Panc1 (cell line): Measurements from ENCODE around the gene CYSTM1.

Experiments
- POLR2AphosphoS5 ChIP-seq: IDR thresholded peaks from 2 replicates; pipeline ENCODE4 v1.6.1; 2012; ENCODE audit warnings: mild to moderate bottlenecking, low read depth, low read length, moderate library complexity
- SIN3A ChIP-seq: IDR thresholded peaks from 2 replicates; pipeline ENCODE4 v1.6.1; 2012; ENCODE audit warnings: low read depth, mild to moderate bottlenecking, low read length, moderate library complexity, borderline replicate concordance; ENCODE audit not compliant: insufficient read depth
- TF ChIP-seq, protein P1 (sequence below): fragments of 450-650 bp; IDR thresholded peaks from 2 replicates; pipeline ENCODE4 v1.5.1; 2017; ENCODE audit warnings: mild to moderate bottlenecking

DNA sequence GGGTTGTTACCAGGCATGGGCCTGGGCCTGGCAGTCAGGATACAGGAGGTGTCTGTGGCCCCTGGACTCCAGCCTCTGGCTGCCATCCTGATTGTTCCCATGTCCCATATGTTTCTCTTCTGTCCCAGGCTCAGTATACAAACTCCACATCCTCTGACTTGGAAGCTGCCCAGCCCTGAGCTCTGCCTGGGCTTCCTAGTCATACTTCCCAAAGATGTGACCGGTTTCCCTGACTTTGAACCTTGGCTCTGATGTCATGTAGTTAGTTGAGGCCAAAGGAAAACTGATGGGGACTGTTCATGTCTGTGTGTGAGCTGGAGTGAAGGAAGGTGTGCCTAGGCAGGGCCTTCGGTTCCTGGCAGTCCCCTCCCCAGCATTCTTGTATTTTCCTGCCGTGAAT, 50.4 kb downstream of the CYSTM1 start:
- TF ChIP-seq, protein P1, sequence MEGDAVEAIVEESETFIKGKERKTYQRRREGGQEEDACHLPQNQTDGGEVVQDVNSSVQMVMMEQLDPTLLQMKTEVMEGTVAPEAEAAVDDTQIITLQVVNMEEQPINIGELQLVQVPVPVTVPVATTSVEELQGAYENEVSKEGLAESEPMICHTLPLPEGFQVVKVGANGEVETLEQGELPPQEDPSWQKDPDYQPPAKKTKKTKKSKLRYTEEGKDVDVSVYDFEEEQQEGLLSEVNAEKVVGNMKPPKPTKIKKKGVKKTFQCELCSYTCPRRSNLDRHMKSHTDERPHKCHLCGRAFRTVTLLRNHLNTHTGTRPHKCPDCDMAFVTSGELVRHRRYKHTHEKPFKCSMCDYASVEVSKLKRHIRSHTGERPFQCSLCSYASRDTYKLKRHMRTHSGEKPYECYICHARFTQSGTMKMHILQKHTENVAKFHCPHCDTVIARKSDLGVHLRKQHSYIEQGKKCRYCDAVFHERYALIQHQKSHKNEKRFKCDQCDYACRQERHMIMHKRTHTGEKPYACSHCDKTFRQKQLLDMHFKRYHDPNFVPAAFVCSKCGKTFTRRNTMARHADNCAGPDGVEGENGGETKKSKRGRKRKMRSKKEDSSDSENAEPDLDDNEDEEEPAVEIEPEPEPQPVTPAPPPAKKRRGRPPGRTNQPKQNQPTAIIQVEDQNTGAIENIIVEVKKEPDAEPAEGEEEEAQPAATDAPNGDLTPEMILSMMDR: no peak
- no peak for TF ChIP-seq POLR2AphosphoS5
- TF ChIP-seq SIN3A: no peak
